GM12873 (cell line): ENCODE measurements around the gene RAMACL.

Source experiments
- CTCF ChIP-seq: IDR thresholded peaks from 2 replicates; pipeline ENCODE4 v1.5.1; 2012; ENCODE audit warnings: low read depth, mild to moderate bottlenecking, moderate library complexity, low read length, control low read depth; ENCODE audit not compliant: insufficient read depth; ENCODE audit errors: missing control alignments

Gene RAMACL

GRCh38 chr6:166591961-166592520 is 5.6 kb upstream of the RAMACL start:
- no peak for TF ChIP-seq CTCF

- TF ChIP-seq CTCF, result no peak
These were observed 4.5 kb upstream of the RAMACL start for GRCh38 chr6:166591026-166591425.

GRCh38 chr6:166589786-166590574 is 3.5 kb upstream of the RAMACL start:
- no peak for TF ChIP-seq CTCF

GRCh38 chr6:166589337-166589731 is 2.9 kb upstream of the RAMACL start:
- TF ChIP-seq CTCF, result no peak

GRCh38 chr6:166588691-166589336 is 2.3 kb upstream of the RAMACL start:
- no peak for TF ChIP-seq CTCF

- no peak for TF ChIP-seq CTCF
These were observed 1.3 kb upstream of the RAMACL start for GRCh38 chr6:166587631-166588413.
